CD14-positive monocyte (primary cell): Measurements from ENCODE around the gene RNF212. TPM values are rescaled to one million over a fixed set of nuclear protein-coding genes. Genes with fewer than 3 reads are reported as not detected.

ENCODE experiments used
- DNase-seq, 3 donors: peaks; one replicate each; pipeline ENCODE4 v3.0.0-alpha.2; 2011 to 2022
- H2AFZ ChIP-seq: 2 replicates; pipeline ENCODE4 v1.6.0; 2012; ENCODE audit warnings: mild to moderate bottlenecking, low read depth, low read length, inconsistent platforms; ENCODE audit not compliant: insufficient read depth, poor library complexity, severe bottlenecking
- H3K27ac ChIP-seq, 2 donors: 1 replicate in 1 of 2; 2 replicates in 1 of 2; pipeline ENCODE4 v1.5.1; 2012 to 2013; ENCODE audit warnings: low read length in 2 of 2, control low read depth in 1 of 2, inconsistent platforms in 1 of 2, low read depth in 1 of 2, mild to moderate bottlenecking in 1 of 2
- H3K27me3 ChIP-seq, 2 donors: one replicate each; pipeline versions ENCODE4 v1.6.0 to v1.6.1; 2011 to 2013; ENCODE audit warnings: low read length in 2 of 2; ENCODE audit not compliant: control insufficient read depth in 2 of 2, insufficient read depth in 2 of 2
- H3K36me3 ChIP-seq, 2 donors: replicated peaks in 1 of 2; 1 replicate in 1 of 2; 2 replicates in 1 of 2; pipeline versions ENCODE4 v1.5.1 to v1.6.1; 2012 to 2013; ENCODE audit warnings: low read length in 2 of 2, control low read depth in 1 of 2, inconsistent platforms in 1 of 2, mild to moderate bottlenecking in 1 of 2; ENCODE audit not compliant: insufficient read depth in 2 of 2, control insufficient read depth in 1 of 2
- H3K4me1 ChIP-seq, 2 donors: 1 replicate in 1 of 2; 2 replicates in 1 of 2; pipeline versions ENCODE4 v1.5.1 to v1.6.1; 2012 to 2013; ENCODE audit warnings: low read length in 2 of 2, control low read depth in 1 of 2, inconsistent platforms in 1 of 2, mild to moderate bottlenecking in 1 of 2, moderate library complexity in 1 of 2; ENCODE audit not compliant: insufficient read depth in 2 of 2, control insufficient read depth in 1 of 2
- H3K4me2 ChIP-seq: replicated peaks from 2 replicates; pipeline ENCODE3; 2012; ENCODE audit warnings: low read length, moderate library complexity, mild to moderate bottlenecking; ENCODE audit not compliant: poor library complexity, severe bottlenecking; ENCODE audit errors: extremely low read depth
- H3K4me3 ChIP-seq, 3 experiments: fragments of 200-600 bp in 1 of 3; sonication (generic) in 1 of 3; replicated peaks in 1 of 3; 1 replicate in 2 of 3; 2 replicates in 1 of 3; pipeline ENCODE4 v1.5.1; 2011 to 2013; ENCODE audit warnings: low read length in 3 of 3, mild to moderate bottlenecking in 3 of 3, control low read depth in 2 of 3, low read depth in 2 of 3, inconsistent platforms in 1 of 3, moderate library complexity in 1 of 3
- H3K79me2 ChIP-seq: 2 replicates; pipeline ENCODE4 v1.6.0; 2012; ENCODE audit warnings: mild to moderate bottlenecking, control low read depth, inconsistent platforms, low read length, moderate library complexity; ENCODE audit not compliant: insufficient read depth
- H3K9ac ChIP-seq: 2 replicates; pipeline ENCODE4 v1.6.0; 2017; ENCODE audit warnings: low read length, mild to moderate bottlenecking; ENCODE audit not compliant: insufficient read depth, poor library complexity, severe bottlenecking
- H3K9me3 ChIP-seq, 2 donors: replicated peaks in 1 of 2; 1 replicate in 1 of 2; 2 replicates in 1 of 2; pipeline versions ENCODE4 v1.5.1 to v1.6.1; 2012 to 2013; ENCODE audit warnings: low read length in 2 of 2, control low read depth in 1 of 2; ENCODE audit not compliant: control insufficient read depth in 1 of 2, insufficient read depth in 1 of 2
- H4K20me1 ChIP-seq: 2 replicates; pipeline ENCODE4 v1.6.0; 2012; ENCODE audit warnings: mild to moderate bottlenecking, low read length, control low read depth, moderate library complexity; ENCODE audit not compliant: insufficient read depth
- H3K27ac Mint-ChIP-seq, 7 donors: one replicate each; pipeline ENCODE4 v1.8.0; 2020; ENCODE audit warnings: mild to moderate bottlenecking in 7 of 7, mixed read lengths in 7 of 7, moderate library complexity in 6 of 7, inconsistent platforms in 2 of 7
- H3K27me3 Mint-ChIP-seq, 3 donors: one replicate each; pipeline ENCODE4 v1.8.0; 2021 to 2022; ENCODE audit warnings: low read depth in 3 of 3, mild to moderate bottlenecking in 3 of 3, mixed read lengths in 3 of 3, moderate library complexity in 3 of 3, inconsistent platforms in 1 of 3
- H3K36me3 Mint-ChIP-seq, 2 donors: one replicate each; pipeline ENCODE4 v1.8.0; 2020; ENCODE audit warnings: mixed read lengths in 2 of 2, inconsistent platforms in 1 of 2, mild to moderate bottlenecking in 1 of 2
- H3K4me1 Mint-ChIP-seq: one replicate; pipeline ENCODE4 v1.8.0; 2020; ENCODE audit warnings: mild to moderate bottlenecking, mixed read lengths
- H3K4me3 Mint-ChIP-seq, 2 donors: one replicate each; pipeline ENCODE4 v1.8.0; 2020; ENCODE audit warnings: mild to moderate bottlenecking in 2 of 2, mixed read lengths in 2 of 2, moderate library complexity in 1 of 2
- H3K9me3 Mint-ChIP-seq, 7 donors: one replicate each; pipeline ENCODE4 v1.8.0; 2020 to 2022; ENCODE audit warnings: mixed read lengths in 7 of 7, mild to moderate bottlenecking in 6 of 7, moderate library complexity in 6 of 7, inconsistent platforms in 2 of 7
- CTCF ChIP-seq: fragments of 200-600 bp; IDR thresholded peaks from one replicate; pipeline ENCODE4 v1.8.0; 2022; ENCODE audit warnings: antibody characterized with exemption, mild to moderate bottlenecking
- WGBS: methylation state at CpG from one replicate; pipeline ENCODE4 v1.1.5; 2013; ENCODE audit warnings: missing lambda C conversion rate; ENCODE audit not compliant: insufficient coverage; 5-methylcytosine and 5-hydroxymethylcytosine counted together
- intact Hi-C, 2 donors: fragments of 100-400 bp; cut with micrococcal nuclease; formaldehyde crosslinking; loops; one replicate each; pipeline versions ENCODE4 v1.15.0 to v1.15.1; 2023
- polyA plus RNA-seq, 3 donors: library from polyadenylated mRNA; depleted of rRNA in 1 of 3; unstranded in 2 of 3; stranded (reverse) in 1 of 3; fragments of 300-500 nt in 2 of 3; fragments of >200 nt in 1 of 3; fragmentation: Illumina TruSeq in 2 of 3; gene quantifications; 1 replicate in 2 of 3; 2 replicates in 1 of 3; pipeline ENCODE4 v1.2.3, GENCODE V29; 2012 to 2021

RNF212 gene
- polyA plus RNA-seq, 3 donors: 0.17 to 0.83 TPM; not detected in 1

DNA sequence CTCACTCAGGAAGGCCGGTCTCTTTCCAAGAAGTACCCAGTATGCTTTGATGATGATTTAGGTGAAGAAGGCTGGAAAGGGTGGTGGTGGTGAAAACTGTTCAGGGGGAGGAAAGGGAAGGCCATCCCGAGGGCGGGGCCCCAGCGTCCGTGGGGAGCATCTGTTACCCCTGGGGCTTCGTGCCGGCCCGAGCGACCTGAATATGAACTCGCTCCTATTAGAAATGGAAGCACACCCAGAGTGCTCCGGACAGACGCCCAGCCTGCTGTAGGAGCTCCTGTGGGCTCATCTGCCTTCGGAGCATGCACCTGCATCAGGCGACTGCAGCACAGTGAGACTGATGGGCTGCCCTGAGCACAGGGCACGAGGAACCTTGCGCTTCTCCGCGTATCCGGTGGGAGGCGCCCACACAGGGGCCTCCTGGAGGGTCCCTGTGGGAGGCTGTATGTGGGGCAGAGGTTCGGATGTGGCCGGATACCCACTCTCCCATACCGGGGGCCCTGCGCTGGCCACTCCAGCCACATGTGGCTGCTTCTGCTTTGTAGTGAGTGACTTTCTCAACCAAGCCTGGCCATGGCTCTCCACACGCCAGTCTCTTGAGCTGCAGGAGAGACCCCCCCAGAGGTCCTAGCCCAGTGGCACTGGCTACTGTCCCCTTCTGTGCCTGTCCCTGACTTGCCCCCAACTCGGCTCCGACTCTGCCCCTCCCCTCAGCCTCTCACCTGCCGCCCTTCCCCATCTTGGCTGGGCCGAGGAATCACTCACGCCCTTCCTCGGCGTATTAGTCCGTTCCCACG is 65.2 kb downstream of the RNF212 start:
- peaks cover 0 to 16% of the 10 kb centered on the region in 2 donors for H3K27me3 ChIP-seq
- no peak overlapping the region for H3K4me3 ChIP-seq
- TF ChIP-seq CTCF: no peak
- H3K36me3 Mint-ChIP-seq: peaks cover 0 to 7% of the 10 kb centered on the region in 2 donors
- H3K27me3 Mint-ChIP-seq: peaks cover 8 to 58% (median 41%) of the 10 kb centered on the region in 3 donors
- peaks cover 9 to 41% (median 26%) of the 10 kb centered on the region in 7 donors for H3K9me3 Mint-ChIP-seq
- H3K27ac Mint-ChIP-seq: peak overlapping the region in 6 of 7 donors; percentile 42 to 89 (median 80)
- no peaks in the 10 kb centered on the region for H3K79me2 ChIP-seq
- no peak overlapping the region for H3K4me2 ChIP-seq
- H3K9me3 ChIP-seq: peaks cover 9 to 28% of the 10 kb centered on the region in 2 donors
- H3K9ac ChIP-seq: peak overlapping the region; percentile 21
- peaks cover 16 to 29% of the 10 kb centered on the region in 2 donors for H3K4me1 ChIP-seq
- H3K4me1 Mint-ChIP-seq: peaks cover 27% of the 10 kb centered on the region
- H4K20me1 ChIP-seq: no peaks in the 10 kb centered on the region
- H3K36me3 ChIP-seq: no peaks in the 10 kb centered on the region
- H3K4me3 Mint-ChIP-seq: no peak overlapping the region
- no peak overlapping the region for H2AFZ ChIP-seq
- intact Hi-C loops: no loop called here
- WGBS: 92% methylated on average over 17 of the region's 34 CpGs
- H3K27ac ChIP-seq: peak overlapping the region; percentile 27 to 73
- DNase-seq: no peak

DNA sequence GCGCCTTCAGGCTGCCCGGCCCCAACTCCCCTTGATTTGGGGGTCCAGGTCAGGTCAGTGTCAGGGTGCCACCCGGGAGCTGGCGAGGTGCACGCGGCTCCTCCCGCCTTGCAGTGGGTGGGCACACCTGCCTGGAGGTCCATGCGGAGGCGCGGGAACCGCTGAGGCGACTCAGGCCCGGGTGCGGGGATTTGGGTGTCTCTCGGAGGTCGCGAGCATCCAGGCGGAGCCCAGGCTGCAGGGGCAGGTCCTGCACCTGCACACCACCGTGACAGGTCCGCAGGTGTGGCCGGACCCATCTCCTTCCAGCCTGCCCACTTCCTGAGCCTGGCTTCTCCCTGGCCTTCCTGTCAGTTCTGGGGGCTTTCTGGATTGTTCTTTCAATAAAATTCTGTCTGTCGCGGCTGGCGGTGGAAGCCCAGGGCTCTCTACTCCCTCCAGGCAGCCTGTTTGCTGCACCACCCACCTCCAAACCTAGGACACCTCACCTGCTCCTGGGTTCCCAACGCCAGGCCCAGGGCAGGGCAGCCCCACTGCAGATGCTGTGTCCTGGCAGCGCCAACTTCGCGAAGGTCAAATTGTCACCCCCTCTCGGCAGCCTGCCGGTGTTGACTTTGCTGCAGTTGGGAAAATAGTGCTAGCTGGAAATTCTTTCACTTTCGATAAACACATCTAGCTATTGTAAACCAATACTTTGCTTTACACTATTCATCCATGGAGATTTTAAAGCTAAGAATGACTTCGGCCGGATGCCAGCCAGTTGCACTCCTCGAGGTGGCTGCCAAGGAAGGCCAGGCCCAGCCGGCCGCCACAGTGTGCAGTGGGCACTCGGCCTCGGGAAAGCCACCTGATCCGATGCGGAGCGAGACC is 66.0 kb downstream of the RNF212 start:
- Histone ChIP-seq H3K4me2 (no peak overlapping the region), H3K27ac (no peak overlapping the region)
- no peak for DNase-seq

More for the DNA sequence above, 66.0 kb downstream of the RNF212 start:
- H3K4me3 ChIP-seq: no peak overlapping the region
- Mint-ChIP-seq H3K27me3 (peaks cover 8 to 55% (median 36%) of the 10 kb centered on the region in 3 donors), H3K9me3 (peaks cover 9 to 41% (median 26%) of the 10 kb centered on the region in 7 donors), H3K4me1 (peaks cover 29% of the 10 kb centered on the region), H3K4me3 (peak overlapping the region in 1 of 2 donors; percentile 72), H3K27ac (peak overlapping the region in 3 of 7 donors; percentile 40 to 58 (median 46)), H3K36me3 (peaks cover 0 to 7% of the 10 kb centered on the region in 2 donors)
- H3K9me3 ChIP-seq: peaks cover 9 to 28% of the 10 kb centered on the region in 2 donors
- no peaks in the 10 kb centered on the region for H3K36me3 ChIP-seq
- no peak overlapping the region for H3K9ac ChIP-seq
- intact Hi-C loops: no loop called here
- no peaks in the 10 kb centered on the region for H3K79me2 ChIP-seq
- H3K4me1 ChIP-seq: peaks cover 17 to 31% of the 10 kb centered on the region in 2 donors
- no peak overlapping the region for H2AFZ ChIP-seq
- peaks cover 0 to 16% of the 10 kb centered on the region in 2 donors for H3K27me3 ChIP-seq
- H4K20me1 ChIP-seq: no peaks in the 10 kb centered on the region
- WGBS: 84% methylated on average over 36 of the region's 41 CpGs
- no peak for TF ChIP-seq CTCF
